Astrocyte (in vitro differentiated cells and primary cell): ENCODE data around the gene UBA52. TPM values are rescaled to one million over a fixed set of nuclear protein-coding genes. Genes with fewer than 3 reads are reported as not detected.
A peak's percentile ranks its signal among the peaks of the same experiment; 100 is the strongest.

ENCODE experiments used
- DNase-seq: peaks from one replicate; pipeline ENCODE4 v3.0.0-alpha.2; 2010; ENCODE audit warnings: low read depth
- FAIRE-seq: peaks from 2 replicates; lab custom pipeline; 2011; peaks lifted over from hg19 to GRCh38; lab: Jason Lieb, UNC
- H2AFZ ChIP-seq: 2 replicates; pipeline ENCODE4 v1.6.0; 2012; ENCODE audit warnings: low read depth, low read length, inconsistent platforms
- H3K27ac ChIP-seq: 2 replicates; pipeline ENCODE4 v1.5.1; 2011; ENCODE audit warnings: low read depth, low read length, inconsistent platforms
- H3K27me3 ChIP-seq: 2 replicates; pipeline ENCODE4 v1.6.0; 2011; ENCODE audit warnings: low read length, inconsistent platforms; ENCODE audit not compliant: insufficient read depth
- H3K36me3 ChIP-seq: 2 replicates; pipeline ENCODE4 v1.5.1; 2011; ENCODE audit warnings: low read length, inconsistent platforms; ENCODE audit not compliant: insufficient read depth
- H3K4me1 ChIP-seq: 2 replicates; pipeline ENCODE4 v1.5.1; 2011; ENCODE audit warnings: low read length, inconsistent platforms; ENCODE audit not compliant: insufficient read depth
- H3K4me2 ChIP-seq: 2 replicates; pipeline ENCODE4 v1.6.0; 2012; ENCODE audit warnings: low read length, inconsistent platforms
- H3K4me3 ChIP-seq: 2 replicates; pipeline ENCODE4 v1.5.1; 2011; ENCODE audit warnings: low read depth, mild to moderate bottlenecking, low read length, inconsistent platforms; ENCODE audit not compliant: insufficient read depth
- H3K79me2 ChIP-seq: 2 replicates; pipeline ENCODE4 v1.6.0; 2012; ENCODE audit warnings: mild to moderate bottlenecking, low read length, inconsistent platforms; ENCODE audit not compliant: insufficient read depth
- H3K9ac ChIP-seq: 2 replicates; pipeline ENCODE4 v1.6.0; 2012; ENCODE audit warnings: mild to moderate bottlenecking, low read length, inconsistent platforms
- H3K9me3 ChIP-seq: 2 replicates; pipeline ENCODE4 v1.5.1; 2012; ENCODE audit warnings: low read depth, mild to moderate bottlenecking, low read length, inconsistent platforms; ENCODE audit not compliant: insufficient read depth
- H4K20me1 ChIP-seq: 2 replicates; pipeline ENCODE4 v1.6.0; 2012; ENCODE audit warnings: low read length, inconsistent platforms; ENCODE audit not compliant: insufficient read depth
- H3K27ac Mint-ChIP-seq: one replicate; pipeline ENCODE4 v1.8.0; 2021; ENCODE audit warnings: mild to moderate bottlenecking, mixed read lengths; ENCODE audit not compliant: unreplicated experiment
- H3K27me3 Mint-ChIP-seq: one replicate; pipeline ENCODE4 v1.8.0; 2021; ENCODE audit warnings: low read depth, mixed read lengths; ENCODE audit not compliant: unreplicated experiment
- H3K36me3 Mint-ChIP-seq: one replicate; pipeline ENCODE4 v1.8.0; 2021; ENCODE audit warnings: low read depth, mixed read lengths; ENCODE audit not compliant: unreplicated experiment
- H3K4me1 Mint-ChIP-seq: one replicate; pipeline ENCODE4 v1.8.0; 2021; ENCODE audit warnings: low read depth, mixed read lengths; ENCODE audit not compliant: unreplicated experiment
- H3K4me3 Mint-ChIP-seq: one replicate; pipeline ENCODE4 v1.8.0; 2021; ENCODE audit warnings: mild to moderate bottlenecking, moderate library complexity, mixed read lengths; ENCODE audit not compliant: unreplicated experiment
- H3K9me3 Mint-ChIP-seq: one replicate; pipeline ENCODE4 v1.8.0; 2021; ENCODE audit warnings: mild to moderate bottlenecking, mixed read lengths; ENCODE audit not compliant: unreplicated experiment
- CTCF ChIP-seq: IDR thresholded peaks from 2 replicates; pipeline ENCODE4 v1.5.1; 2011; ENCODE audit warnings: low read depth, mild to moderate bottlenecking, inconsistent platforms, low read length, moderate library complexity; ENCODE audit not compliant: insufficient read depth
- EZH2 ChIP-seq: IDR thresholded peaks from 2 replicates; pipeline ENCODE4 v1.6.1; 2012; ENCODE audit warnings: mild to moderate bottlenecking, low read length, inconsistent platforms; ENCODE audit not compliant: insufficient read depth
- total RNA-seq: library from RNA; stranded (reverse); gene quantifications from 2 replicates; pipeline ENCODE4 v1.2.1, GENCODE V29; 2021

The UBA52 gene
- total RNA-seq, 1 donor from 2014 or later = 1,287 TPM

- H3K4me3 ChIP-seq = no peak overlapping the region
- Mint-ChIP-seq H3K4me3 (peak overlapping the region; percentile 45), H3K27ac (no peak overlapping the region), H3K4me1 (peaks cover 5% of the 10 kb centered on the region), H3K36me3 (peaks cover 3% of the 10 kb centered on the region), H3K27me3 (peaks cover 46% of the 10 kb centered on the region), H3K9me3 (no peaks in the 10 kb centered on the region)
- no peaks in the 10 kb centered on the region for H4K20me1 ChIP-seq
- no peaks in the 10 kb centered on the region for H3K79me2 ChIP-seq
- H3K9me3 ChIP-seq = no peaks in the 10 kb centered on the region
- no peak overlapping the region for H2AFZ ChIP-seq
- H3K9ac ChIP-seq = no peak overlapping the region
- H3K27ac ChIP-seq = no peak overlapping the region
- peaks cover 15% of the 10 kb centered on the region for H3K27me3 ChIP-seq
- H3K4me2 ChIP-seq = no peak overlapping the region
- TF ChIP-seq EZH2 (no peak), CTCF (no peak)
- no peak for DNase-seq
- no peak for FAIRE-seq
- H3K36me3 ChIP-seq = no peaks in the 10 kb centered on the region
- no peaks in the 10 kb centered on the region for H3K4me1 ChIP-seq
These were observed 30.2 kb downstream of the UBA52 start for GRCh38 chr19:18601875-18602274.

- Histone ChIP-seq H3K9ac (no peak overlapping the region), H3K27me3 (peaks cover 28% of the 10 kb centered on the region), H3K79me2 (no peaks in the 10 kb centered on the region), H3K4me2 (peak overlapping the region; percentile 76), H3K9me3 (no peaks in the 10 kb centered on the region), H3K4me1 (peaks cover 3% of the 10 kb centered on the region), H3K4me3 (no peak overlapping the region), H3K36me3 (no peaks in the 10 kb centered on the region), H3K27ac (no peak overlapping the region), H2AFZ (peak overlapping the region; percentile 47), H4K20me1 (peaks cover 4% of the 10 kb centered on the region)
- TF ChIP-seq EZH2 (peak; percentile 22), CTCF (no peak)
- FAIRE-seq (no peak), DNase-seq (no peak)
- Mint-ChIP-seq H3K36me3 (peaks cover 3% of the 10 kb centered on the region), H3K27me3 (peaks cover 52% of the 10 kb centered on the region), H3K9me3 (no peaks in the 10 kb centered on the region), H3K27ac (peak overlapping the region; percentile 50), H3K4me1 (peaks cover 5% of the 10 kb centered on the region), H3K4me3 (peak overlapping the region; percentile 47)
These were observed 31.7 kb downstream of the UBA52 start for GRCh38 chr19:18603255-18603957.
